Activated naive CD4-positive, alpha-beta T cell treated with anti-CD3 and anti-CD28 coated beads, Interleukin-2, amount 50 U/mL, for 24 hours (primary cell): Measurements from ENCODE around the gene RASIP1.

ENCODE experiments used
- H3K27ac Mint-ChIP-seq: one replicate; pipeline ENCODE4 v1.8.0; 2021; ENCODE audit warnings: mild to moderate bottlenecking, mixed read lengths
- H3K27me3 Mint-ChIP-seq: one replicate; pipeline ENCODE4 v1.8.0; 2021; ENCODE audit warnings: mixed read lengths
- H3K36me3 Mint-ChIP-seq: one replicate; pipeline ENCODE4 v1.8.0; 2021; ENCODE audit warnings: mixed read lengths
- H3K4me1 Mint-ChIP-seq: one replicate; pipeline ENCODE4 v1.8.0; 2021; ENCODE audit warnings: mixed read lengths
- H3K4me3 Mint-ChIP-seq: one replicate; pipeline ENCODE4 v1.8.0; 2021; ENCODE audit warnings: mild to moderate bottlenecking, mixed read lengths
- H3K9me3 Mint-ChIP-seq: one replicate; pipeline ENCODE4 v1.8.0; 2021; ENCODE audit warnings: mixed read lengths

RASIP1 gene

DNA sequence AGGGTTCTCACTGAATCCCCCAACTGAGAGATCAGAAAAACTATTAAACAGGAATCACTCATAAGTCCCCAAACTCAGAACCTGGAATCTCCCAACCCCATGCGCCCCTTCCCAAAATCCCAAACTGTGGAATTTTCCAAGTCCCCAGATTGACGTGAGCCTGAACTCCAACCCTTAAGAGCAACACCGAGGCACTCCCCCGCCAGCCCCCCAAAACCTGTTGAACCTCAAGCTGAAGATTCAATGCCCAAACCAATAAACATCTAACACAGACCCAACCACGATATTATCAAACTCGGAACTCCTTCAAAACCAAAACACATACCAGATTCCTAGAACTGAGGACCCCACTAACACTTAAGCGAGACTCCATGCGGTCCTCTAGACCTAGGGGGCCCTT lies 5.7 kb upstream of the RASIP1 start:
- Mint-ChIP-seq H3K36me3 (no peaks in the 10 kb centered on the region), H3K27me3 (peaks cover 10% of the 10 kb centered on the region), H3K4me3 (no peak overlapping the region), H3K27ac (peak overlapping the region; percentile 19), H3K9me3 (no peaks in the 10 kb centered on the region), H3K4me1 (peaks cover 11% of the 10 kb centered on the region)

DNA sequence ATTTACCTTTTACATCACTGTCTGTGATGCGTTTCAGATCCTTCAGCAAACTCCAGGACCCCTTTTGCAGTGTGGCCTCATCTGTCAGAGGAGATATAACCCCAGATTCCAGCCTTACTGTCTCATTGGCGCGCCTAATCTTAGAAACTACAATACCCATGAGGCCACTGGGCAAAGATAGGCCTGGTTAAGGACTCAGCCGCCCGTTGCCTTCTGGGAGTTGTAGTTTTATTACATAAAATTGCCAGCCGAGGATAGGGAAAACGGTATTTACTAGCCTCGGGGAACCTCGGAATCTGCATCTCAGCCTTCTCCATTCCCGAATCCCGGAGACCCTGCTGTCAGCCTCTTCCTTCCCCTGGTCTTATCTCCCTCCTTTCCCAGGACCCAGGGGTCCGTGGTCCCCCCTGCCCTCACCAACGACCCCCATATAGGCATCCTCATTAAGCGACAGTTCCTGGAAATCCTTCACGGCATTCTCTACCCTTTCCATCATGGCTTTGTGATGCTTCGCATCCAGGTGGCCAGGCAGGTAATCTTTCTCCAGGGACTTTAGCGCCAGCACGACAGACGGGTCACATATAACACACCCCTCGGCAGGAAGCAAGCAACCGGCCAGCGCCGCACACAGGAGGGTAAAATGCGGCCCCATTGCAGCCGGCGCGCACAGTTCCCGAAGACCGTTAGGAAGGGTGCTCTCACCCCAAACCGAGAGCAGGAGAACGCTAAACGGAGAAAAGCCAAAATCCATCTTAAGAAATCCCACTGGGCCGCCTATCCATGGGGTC lies 5.0 kb upstream of the RASIP1 start:
- H3K27me3 Mint-ChIP-seq, result peaks cover 10% of the 10 kb centered on the region
- H3K27ac Mint-ChIP-seq, result no peak overlapping the region
- no peaks in the 10 kb centered on the region for H3K36me3 Mint-ChIP-seq
- no peak overlapping the region for H3K4me3 Mint-ChIP-seq
- peaks cover 12% of the 10 kb centered on the region for H3K4me1 Mint-ChIP-seq
- no peaks in the 10 kb centered on the region for H3K9me3 Mint-ChIP-seq

DNA sequence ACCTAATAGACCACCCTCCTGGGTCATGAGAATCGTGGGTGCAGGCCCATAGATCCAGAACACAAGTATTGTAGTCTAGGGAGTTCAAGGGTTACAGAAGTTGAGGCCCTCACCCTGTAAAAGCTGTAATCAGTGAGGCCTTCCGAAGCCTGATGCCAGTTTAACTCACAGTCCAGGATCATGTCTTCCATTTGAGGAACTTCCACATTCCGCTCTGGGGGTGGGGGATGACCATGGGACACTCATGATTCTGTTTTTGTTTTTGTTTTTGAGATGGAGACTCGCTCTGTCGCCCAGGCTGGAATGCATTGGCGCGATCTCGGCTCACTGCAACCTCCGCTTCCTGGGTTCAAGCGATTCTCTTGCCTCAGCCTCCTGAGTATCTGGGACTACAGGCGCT lies 1.7 kb upstream of the RASIP1 start:
- Mint-ChIP-seq H3K4me3 (no peak overlapping the region), H3K9me3 (no peaks in the 10 kb centered on the region), H3K36me3 (no peaks in the 10 kb centered on the region), H3K4me1 (peaks cover 15% of the 10 kb centered on the region), H3K27ac (no peak overlapping the region), H3K27me3 (peaks cover 10% of the 10 kb centered on the region)

DNA sequence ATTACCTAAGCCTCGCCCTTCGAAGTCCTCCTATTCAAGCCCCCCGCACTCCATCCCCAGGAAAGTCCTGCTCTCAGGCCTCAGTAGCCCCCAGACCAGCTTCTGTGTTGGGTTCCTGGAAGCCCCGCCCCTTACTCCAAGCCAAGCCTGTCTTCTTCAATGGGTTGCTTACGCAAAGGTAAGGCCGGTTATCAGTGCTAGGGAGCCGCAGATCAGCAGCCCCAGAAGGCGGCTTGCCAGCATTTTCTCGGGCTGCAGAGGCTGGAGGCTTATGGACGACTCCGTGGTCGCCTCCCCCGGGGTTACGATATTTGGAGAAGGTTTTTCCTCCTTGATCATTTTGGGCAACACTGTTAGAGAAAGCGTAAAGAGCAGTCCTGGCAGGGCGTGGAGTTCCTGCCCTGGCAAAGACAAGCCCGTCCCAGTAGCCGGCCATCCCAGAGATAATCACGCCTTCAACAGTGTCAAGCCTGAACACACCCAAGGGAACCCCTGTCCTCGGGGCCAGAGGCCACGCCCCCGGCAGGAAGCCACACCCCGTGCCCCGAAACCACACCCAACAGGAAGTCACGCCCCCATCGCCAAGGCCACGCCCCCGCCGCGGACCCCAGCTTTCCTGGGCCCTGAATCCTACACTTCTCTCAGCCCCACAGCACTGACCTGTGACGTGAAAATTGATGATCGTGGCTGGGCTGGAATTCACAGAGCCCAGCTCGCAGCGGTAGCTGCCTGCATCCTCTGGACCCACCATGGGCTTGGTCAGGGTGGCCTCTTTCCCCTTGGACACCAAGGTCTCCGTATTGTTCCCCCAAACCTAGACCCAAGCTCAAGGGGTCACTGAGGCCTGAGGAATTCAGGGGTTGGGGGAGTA lies 954 bp upstream of the RASIP1 start:
- Mint-ChIP-seq H3K27ac (no peak overlapping the region), H3K4me1 (peaks cover 15% of the 10 kb centered on the region), H3K4me3 (no peak overlapping the region), H3K27me3 (peaks cover 10% of the 10 kb centered on the region), H3K36me3 (no peaks in the 10 kb centered on the region), H3K9me3 (no peaks in the 10 kb centered on the region)

DNA sequence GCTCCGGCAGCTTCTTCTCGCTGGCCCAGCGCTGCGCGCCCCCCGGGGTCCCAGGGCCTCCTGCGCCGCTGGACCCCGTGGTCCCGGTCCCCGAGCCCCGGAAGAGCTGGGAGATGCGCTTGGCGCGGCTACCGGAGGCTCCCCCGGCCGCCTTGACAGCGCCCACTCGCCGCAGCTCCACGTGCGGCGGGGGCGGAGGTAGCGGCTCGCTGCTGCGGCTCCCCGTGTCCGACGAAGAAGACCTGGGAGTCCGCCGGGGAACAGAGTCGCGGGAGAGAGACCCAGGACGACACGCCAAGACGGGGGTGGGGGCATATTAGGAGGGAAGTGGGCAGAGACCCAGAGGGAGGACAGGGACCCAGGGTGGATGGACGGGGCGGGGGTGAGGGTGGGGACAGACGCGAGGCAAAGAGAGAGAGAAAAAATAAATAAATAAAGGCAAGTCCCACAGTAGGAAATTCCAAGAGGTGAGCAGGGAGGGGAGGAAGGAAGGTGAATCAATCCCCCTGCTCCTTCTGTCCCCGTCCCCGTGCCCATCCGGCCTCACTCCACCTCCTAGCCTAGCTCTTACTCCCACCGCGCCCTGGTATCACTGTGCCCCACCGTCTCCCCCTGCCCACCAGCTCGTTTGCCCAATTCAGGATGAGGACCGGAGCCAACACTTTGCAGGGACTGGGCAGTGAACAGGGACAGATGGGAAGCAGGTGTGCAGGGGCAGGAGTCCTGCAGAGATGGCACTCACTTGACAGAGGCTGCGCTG lies 826 bp downstream of the RASIP1 start:
- no peak overlapping the region for H3K4me3 Mint-ChIP-seq
- peaks cover 9% of the 10 kb centered on the region for H3K4me1 Mint-ChIP-seq
- no peaks in the 10 kb centered on the region for H3K36me3 Mint-ChIP-seq
- no peaks in the 10 kb centered on the region for H3K9me3 Mint-ChIP-seq
- no peak overlapping the region for H3K27ac Mint-ChIP-seq
- peaks cover 2% of the 10 kb centered on the region for H3K27me3 Mint-ChIP-seq

DNA sequence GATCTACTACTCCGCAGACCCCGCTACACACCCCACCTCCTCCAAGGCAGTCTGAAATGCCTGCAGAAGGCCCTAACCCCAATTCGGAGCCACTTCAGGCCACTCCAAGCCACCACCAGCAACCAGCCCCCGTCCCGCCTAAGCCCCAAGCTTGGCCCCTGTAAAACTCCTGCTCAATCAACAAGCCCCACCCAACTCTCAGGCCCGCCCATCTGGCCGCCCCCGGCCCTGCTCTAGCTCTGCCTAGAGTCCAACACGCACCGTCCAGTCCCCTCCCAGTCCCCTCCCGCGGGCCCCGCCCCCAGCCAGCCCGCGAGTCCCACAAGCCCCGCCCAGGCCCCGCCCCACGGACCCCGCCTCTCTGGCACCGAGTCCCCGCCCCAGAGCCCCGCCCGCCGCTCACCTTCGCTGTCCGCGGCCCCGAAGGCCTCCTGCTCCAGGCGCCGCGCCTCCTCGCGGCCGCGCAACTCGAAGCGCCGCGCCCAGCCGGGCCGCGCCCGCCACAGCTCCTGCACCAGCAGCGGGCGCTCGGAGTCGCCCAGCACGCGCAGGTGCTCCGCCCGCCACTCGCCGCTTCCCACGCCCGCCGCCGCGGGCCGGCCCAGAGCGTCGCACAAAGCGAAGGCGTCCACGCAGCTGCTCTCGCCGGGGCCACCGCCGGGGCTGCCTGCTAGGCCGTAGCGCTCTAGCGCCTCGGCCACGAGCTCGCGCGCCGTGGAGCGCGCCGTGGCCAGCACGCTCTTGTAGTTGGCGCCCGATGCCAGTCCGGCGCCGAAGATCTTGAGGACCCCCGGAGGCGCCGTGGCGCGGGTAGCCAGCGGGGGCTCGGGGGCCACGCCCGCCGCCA lies 1.6 kb downstream of the RASIP1 start:
- Mint-ChIP-seq H3K27me3 (no peaks in the 10 kb centered on the region), H3K9me3 (no peaks in the 10 kb centered on the region), H3K4me3 (peak overlapping the region; percentile 68), H3K4me1 (peaks cover 9% of the 10 kb centered on the region), H3K36me3 (no peaks in the 10 kb centered on the region), H3K27ac (peak overlapping the region; percentile 51)

DNA sequence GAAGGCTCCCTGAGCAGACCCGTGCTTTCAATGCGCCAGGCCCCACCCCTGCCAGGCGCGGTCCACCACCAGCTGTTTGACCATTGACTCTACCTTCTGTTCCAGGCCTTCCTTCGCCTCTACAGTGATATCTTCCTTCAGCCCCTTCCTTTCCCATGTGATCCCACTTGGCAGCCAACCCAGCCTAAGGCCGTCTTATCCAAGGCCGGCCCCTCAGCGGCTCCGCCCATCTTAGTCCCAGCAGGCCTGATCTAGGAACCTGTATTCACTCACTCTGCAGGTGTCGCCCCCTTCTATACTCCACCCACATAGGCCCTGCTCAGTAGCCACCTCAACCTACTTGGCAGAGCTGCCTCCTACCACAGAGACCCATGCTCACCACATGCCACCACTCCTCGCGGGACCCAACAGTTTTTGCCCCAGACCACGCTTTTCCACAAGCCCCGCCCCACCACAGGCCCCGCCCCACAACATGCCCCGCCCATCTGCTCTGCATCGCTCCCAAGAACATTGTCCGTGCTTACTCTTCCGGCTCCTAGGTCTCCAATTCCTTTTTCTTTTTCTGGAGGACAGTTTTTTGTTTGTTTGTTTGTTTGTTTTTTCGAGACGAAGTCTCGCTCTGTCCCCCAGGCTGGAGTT lies 2.9 kb downstream of the RASIP1 start:
- peaks cover 9% of the 10 kb centered on the region for H3K4me1 Mint-ChIP-seq
- no peaks in the 10 kb centered on the region for H3K27me3 Mint-ChIP-seq
- no peak overlapping the region for H3K4me3 Mint-ChIP-seq
- no peaks in the 10 kb centered on the region for H3K9me3 Mint-ChIP-seq
- peak overlapping the region; percentile 65 for H3K27ac Mint-ChIP-seq
- no peaks in the 10 kb centered on the region for H3K36me3 Mint-ChIP-seq

DNA sequence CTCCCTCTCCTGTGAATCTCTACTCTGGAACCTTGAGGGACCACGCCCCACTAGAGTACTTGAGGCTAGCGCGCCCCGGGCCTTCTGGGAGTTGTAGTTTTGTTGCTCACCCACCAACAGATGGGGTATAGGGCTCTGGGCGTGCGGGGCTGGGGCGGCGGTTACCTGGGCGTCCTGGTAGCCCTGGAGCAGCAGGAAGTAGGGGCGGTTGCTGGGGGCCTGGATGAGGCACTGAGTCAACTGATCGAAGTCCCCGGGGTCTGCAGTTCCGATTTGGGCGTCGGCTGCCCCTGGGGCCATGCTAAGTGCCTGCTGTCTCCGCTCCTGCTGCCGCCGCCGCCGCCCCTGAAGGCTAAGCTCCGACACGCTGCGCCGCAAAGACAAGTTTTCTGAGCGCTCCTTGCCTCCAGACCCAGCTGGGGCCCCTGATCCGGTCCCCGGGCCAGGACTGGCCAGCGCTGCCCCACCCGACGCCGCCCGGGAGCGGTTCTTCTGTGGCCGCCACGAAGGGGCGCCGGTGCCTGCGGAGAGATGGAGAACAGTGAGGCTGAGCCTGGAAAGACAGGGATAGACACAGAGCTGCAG lies 5.3 kb downstream of the RASIP1 start:
- Mint-ChIP-seq H3K27me3 (no peaks in the 10 kb centered on the region), H3K27ac (peak overlapping the region; percentile 52), H3K9me3 (no peaks in the 10 kb centered on the region), H3K4me1 (peaks cover 3% of the 10 kb centered on the region), H3K36me3 (no peaks in the 10 kb centered on the region), H3K4me3 (no peak overlapping the region)

DNA sequence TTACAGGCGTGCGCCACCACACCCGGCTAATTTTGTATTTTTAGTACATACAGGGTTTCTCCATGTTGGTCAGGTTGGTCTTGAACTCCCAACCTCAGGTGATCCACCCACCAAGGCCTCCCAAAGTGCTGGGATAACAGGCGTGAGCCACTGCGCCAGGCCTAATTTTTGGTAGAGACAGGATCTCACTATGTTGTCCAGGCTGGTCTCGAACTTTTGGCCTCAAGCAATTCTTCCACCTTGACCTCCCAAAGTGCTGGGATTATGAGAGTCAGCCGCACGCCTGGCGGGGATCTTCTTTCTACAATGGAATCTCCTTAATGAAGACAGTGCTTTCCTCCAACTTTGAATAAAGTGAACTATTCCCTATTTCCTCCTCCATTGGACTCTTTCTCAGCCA lies 5.8 kb downstream of the RASIP1 start:
- Mint-ChIP-seq H3K9me3 (no peaks in the 10 kb centered on the region), H3K4me1 (no peaks in the 10 kb centered on the region), H3K27me3 (no peaks in the 10 kb centered on the region), H3K27ac (peak overlapping the region; percentile 52), H3K36me3 (no peaks in the 10 kb centered on the region), H3K4me3 (no peak overlapping the region)

DNA sequence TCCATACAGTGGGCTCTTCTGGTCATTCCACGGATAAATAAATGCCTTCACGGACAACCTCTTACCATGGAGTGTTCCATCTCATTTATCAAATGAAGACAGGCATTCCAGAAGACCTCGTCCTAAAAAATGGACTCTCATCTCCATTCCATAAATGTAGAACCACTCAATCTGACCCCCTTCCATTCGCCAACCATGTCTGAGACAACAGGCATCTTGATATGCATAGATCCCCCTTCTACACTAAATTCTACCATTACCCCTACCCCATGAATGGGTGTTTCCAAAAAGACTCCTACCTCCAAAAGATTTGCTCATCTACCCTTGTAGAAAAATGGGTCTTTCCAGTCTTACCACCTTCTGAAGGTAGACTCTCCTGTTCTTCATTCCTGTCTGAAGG lies 9.0 kb downstream of the RASIP1 start:
- peaks cover 2% of the 10 kb centered on the region for H3K36me3 Mint-ChIP-seq
- no peaks in the 10 kb centered on the region for H3K27me3 Mint-ChIP-seq
- H3K9me3 Mint-ChIP-seq, result no peaks in the 10 kb centered on the region
- no peak overlapping the region for H3K4me3 Mint-ChIP-seq
- peaks cover 6% of the 10 kb centered on the region for H3K4me1 Mint-ChIP-seq
- H3K27ac Mint-ChIP-seq, result no peak overlapping the region

DNA sequence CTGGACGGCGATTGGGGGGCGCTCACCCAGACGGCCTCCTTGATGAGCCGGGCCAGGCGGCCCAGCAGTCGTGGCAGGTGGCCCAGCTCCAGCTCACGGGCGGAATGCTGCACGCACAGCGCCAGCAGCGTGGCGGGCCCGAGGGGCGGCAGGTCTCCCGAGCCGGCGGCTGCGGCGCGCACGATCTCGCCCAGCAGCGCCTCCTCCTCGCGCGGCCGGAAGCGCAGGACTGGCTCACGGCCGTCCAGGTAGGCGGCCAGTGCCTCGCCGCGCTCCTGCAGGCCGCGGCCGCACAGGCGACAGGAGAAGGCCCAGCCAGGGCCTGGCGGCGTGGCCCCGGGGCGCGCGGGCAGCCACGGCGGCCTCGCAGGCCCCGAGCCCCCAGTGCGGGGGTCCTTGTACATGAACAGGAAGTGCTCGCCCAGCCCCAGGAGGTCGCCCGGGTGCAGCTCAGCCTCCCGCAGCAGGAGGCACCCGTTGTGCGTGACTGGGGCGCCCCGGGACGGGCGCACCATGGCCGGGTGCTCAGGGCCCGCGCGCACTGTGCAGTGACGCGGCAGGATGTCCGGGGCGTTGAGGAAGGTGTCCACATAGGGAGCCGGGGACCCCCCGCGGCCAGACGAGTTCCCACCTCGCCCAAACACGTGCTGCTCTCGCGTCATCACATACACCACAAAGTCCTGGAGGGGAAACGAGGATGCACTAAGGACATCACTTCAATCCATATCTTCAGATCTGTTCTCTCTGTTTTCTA lies 11.3 kb downstream of the RASIP1 start:
- no peak overlapping the region for H3K4me3 Mint-ChIP-seq
- peaks cover 21% of the 10 kb centered on the region for H3K4me1 Mint-ChIP-seq
- no peak overlapping the region for H3K27ac Mint-ChIP-seq
- no peaks in the 10 kb centered on the region for H3K27me3 Mint-ChIP-seq
- H3K9me3 Mint-ChIP-seq, result peaks cover 11% of the 10 kb centered on the region
- H3K36me3 Mint-ChIP-seq, result peaks cover 7% of the 10 kb centered on the region

DNA sequence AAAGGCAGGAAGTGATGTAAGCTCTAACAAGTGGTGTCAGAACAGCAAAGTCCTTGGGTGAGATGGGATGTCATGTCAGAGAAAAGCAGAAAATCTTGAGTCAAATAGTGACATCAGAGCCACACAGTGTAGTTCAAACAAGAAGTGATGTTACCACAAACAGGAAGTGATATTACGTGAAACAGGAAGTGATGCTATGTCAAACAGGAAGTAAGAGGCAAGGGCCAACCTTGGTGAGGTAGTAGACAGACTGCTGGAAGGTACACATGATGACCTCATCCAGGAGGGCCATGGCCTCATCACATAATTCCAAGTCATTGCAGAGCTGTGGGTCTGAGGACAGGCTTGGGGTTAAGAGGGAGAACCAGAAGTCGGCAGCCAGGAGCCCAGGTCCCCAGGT lies 13.9 kb downstream of the RASIP1 start:
- Mint-ChIP-seq H3K36me3 (peaks cover 7% of the 10 kb centered on the region), H3K27me3 (no peaks in the 10 kb centered on the region), H3K27ac (peak overlapping the region; percentile 43), H3K9me3 (peaks cover 11% of the 10 kb centered on the region), H3K4me3 (peak overlapping the region; percentile 15), H3K4me1 (peaks cover 21% of the 10 kb centered on the region)

DNA sequence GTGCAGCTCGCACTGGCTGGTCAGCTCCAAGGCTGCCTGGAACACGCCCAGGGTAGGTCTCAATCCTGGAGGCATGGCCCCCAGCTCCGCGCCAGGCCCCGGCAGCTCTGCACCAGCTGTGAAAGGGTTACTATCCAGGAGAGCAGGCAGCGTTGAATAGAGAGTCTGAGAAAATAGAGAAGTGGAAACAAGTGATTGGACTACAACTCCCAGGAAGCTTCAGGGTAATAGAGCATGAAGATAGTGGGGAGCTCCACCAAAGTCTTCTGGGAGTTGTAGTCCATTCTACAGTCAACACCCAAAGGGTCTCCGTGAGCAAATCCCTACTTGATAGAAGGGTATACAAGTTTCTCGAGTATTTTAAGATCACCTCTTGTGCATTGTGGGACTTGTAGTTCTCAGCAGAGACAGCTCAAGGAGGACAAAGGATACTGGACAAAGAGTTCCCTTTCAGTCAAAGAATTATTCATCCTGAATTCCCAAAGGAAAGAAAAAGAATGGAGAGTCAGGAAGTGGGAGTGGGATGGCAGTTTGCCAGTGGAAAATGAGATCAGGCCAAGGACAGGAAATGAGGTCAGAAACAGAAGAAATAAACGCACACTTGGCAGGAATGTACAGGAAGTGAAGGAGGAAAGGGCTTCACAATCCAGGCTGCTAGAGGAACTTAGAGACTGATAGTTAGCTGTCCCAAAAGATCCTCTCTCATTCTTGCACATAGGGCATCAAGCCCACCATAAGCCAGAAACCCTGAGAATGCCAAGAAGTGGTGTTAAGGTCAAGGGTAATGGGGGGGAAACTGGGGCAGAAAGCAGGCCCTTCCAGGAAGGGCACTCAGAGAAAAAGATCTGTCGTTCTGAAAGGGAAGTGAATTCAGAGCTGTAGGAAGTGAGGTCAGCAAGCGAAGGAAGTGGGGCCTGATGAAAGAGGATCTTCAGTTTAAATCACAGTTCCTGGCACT lies 15.3 kb downstream of the RASIP1 start:
- peak overlapping the region; percentile 75 for H3K4me3 Mint-ChIP-seq
- H3K27me3 Mint-ChIP-seq, result no peaks in the 10 kb centered on the region
- H3K4me1 Mint-ChIP-seq, result peaks cover 33% of the 10 kb centered on the region
- H3K9me3 Mint-ChIP-seq, result peaks cover 11% of the 10 kb centered on the region
- peaks cover 7% of the 10 kb centered on the region for H3K36me3 Mint-ChIP-seq
- peak overlapping the region; percentile 94 for H3K27ac Mint-ChIP-seq
